GM10266 (cell line): ENCODE measurements around the gene KANSL1.

ENCODE experiments used
- DNase-seq: peaks from one replicate; pipeline ENCODE4 v3.0.0; 2012; ENCODE audit errors: extremely low spot score
- CTCF ChIP-seq: IDR thresholded peaks from 2 replicates; pipeline ENCODE4 v1.5.1; 2012; ENCODE audit warnings: mild to moderate bottlenecking, low read depth; ENCODE audit not compliant: control insufficient read depth, insufficient read depth; ENCODE audit errors: missing control alignments

The KANSL1 gene

GRCh38 chr17:46154151-46154816 is 38.9 kb downstream of the KANSL1 start:
- no peak for DNase-seq

GRCh38 chr17:46152423-46152822 is 40.8 kb downstream of the KANSL1 start:
- TF ChIP-seq CTCF = no peak
- DNase-seq = no peak

More at GRCh38 chr17:46154151-46154816, 38.9 kb downstream of the KANSL1 start:
- no peak for TF ChIP-seq CTCF

- no peak for TF ChIP-seq CTCF
- DNase-seq = no peak
Measured at GRCh38 chr17:46151762-46152161, 41.5 kb downstream of the KANSL1 start.

GRCh38 chr17:46150216-46150963 is 42.8 kb downstream of the KANSL1 start:
- DNase-seq = no peak
- no peak for TF ChIP-seq CTCF

GRCh38 chr17:46148247-46148646 is 45.0 kb downstream of the KANSL1 start:
- no peak for DNase-seq
- no peak for TF ChIP-seq CTCF

- no peak for DNase-seq
- TF ChIP-seq CTCF = no peak
Measured at GRCh38 chr17:46147296-46147695, 45.9 kb downstream of the KANSL1 start.

- TF ChIP-seq CTCF = no peak
- DNase-seq = no peak
Measured at GRCh38 chr17:46144246-46144645, 49.0 kb downstream of the KANSL1 start.
